NCI-H82 (cell line): Measurements from ENCODE around the gene POLR1H.

Experiments used
- DNase-seq: peaks from one replicate; lab custom pipeline; 2025; lab: John Stamatoyannopoulos, UW

Gene POLR1H

GRCh38 chr6:30062471-30063178, 1.6 kb downstream of the POLR1H start:
- no peak for DNase-seq

DNA sequence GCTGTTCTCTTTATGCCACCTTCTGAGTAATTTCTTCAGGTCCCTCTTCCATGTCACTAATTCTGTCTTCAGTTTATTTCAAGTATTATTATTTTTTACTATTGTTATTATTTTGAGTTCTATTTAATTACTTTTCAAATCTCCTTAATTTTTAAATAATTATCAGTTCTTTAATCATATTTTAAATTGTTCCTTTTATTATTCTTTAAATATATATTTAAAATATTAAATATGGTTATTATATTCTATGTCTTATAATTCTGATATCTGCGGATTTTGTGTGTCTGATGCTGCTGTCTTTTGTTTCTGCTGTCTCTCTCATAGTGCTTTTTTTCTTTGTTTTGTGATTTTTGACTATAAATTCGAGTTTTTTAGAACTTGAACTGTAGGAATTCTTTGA, 2.2 kb downstream of the POLR1H start:
- DNase-seq: no peak

- peak; percentile 40 for DNase-seq
Measured at GRCh38 chr6:30066082-30066481, 5.0 kb downstream of the POLR1H start.

DNA sequence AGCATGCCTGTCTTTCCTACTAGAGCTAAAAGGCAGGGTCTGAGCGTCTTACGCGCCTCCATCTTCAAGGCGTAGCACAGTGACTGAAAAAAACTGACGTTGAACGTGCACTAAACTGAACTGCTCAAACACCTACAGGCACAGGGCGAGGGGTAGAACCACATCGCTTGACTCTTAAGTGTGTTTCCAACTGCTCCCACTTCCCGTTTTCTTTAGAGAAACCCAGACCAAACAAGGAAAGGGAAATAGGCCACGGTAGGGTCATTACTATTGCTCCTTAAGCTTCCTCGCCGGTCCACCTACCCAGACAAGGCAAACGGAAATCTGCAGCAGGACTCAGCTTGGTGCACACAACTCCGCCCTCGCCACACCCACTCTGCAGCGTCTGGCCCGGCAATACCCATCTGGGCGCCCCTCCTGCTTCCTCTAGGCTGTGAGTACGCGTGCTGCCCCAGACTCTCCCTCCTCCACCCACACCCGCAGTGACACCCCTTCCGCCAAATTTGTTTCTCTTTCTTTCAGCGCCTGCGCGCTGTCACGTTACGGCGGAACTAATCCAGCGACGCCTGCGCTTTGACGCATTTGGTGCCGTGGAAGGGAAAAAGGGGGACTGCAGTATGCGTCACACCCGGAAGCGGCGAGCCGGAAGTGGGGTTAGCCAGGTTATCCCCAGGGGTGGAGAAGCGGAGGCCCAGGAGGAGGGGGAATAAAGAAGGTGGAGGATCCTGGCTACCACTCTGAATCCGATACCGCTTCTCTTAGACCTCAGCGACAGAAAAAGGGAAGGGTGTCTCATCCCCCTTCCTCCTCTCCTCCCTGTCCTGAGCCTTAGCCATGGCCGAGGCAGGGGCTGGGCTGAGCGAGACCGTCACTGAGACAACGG, 5.8 kb downstream of the POLR1H start, which contains the start of gene PPP1R11:
TSS of gene PPP1R11 (plus strand) at position 622 of the 883 bp plus-strand sequence. CDS start at position 835, 213 bp downstream.
- DNase-seq: peak; percentile 100

DNA sequence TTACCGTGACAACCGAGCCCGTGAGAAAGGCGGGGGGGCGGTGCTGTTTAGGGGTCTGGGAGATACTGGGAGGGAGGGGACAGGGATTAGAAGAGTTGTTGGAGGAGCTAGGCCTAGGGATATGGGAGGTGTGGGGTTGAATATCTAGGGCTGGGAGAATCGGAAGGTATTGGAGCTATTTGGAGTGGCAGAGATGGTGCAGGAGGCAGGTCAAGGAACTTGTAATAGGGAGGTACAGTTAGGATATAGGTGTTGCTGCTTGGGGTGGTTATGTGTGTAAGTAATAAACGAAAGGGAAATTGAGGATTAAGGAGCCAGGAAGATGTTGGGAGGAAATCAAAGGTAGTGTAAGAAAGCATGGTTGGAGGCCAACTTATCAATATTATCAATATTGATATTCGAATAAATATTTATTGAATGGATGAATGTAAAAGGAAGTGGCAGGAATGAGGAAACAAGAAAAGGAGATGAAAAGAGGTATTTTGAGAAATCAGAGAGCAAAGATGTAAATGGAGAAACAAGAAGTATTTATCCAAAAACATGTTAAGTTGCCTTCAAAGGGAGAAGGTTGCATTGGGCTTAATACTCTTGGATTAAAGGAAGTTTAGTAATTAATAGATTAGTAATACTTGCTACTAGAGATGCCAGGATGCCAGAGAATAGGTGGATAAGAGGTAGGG, 6.5 kb downstream of the POLR1H start:
- peak; percentile 98 for DNase-seq

GRCh38 chr6:30071081-30071818, 10.2 kb downstream of the POLR1H start:
- no peak for DNase-seq

- no peak for DNase-seq
Measured at GRCh38 chr6:30071858-30072257, 10.8 kb downstream of the POLR1H start.

GRCh38 chr6:30073489-30074235, 12.6 kb downstream of the POLR1H start:
- no peak for DNase-seq

- DNase-seq: no peak
Measured at GRCh38 chr6:30074331-30075093, 13.4 kb downstream of the POLR1H start.

DNA sequence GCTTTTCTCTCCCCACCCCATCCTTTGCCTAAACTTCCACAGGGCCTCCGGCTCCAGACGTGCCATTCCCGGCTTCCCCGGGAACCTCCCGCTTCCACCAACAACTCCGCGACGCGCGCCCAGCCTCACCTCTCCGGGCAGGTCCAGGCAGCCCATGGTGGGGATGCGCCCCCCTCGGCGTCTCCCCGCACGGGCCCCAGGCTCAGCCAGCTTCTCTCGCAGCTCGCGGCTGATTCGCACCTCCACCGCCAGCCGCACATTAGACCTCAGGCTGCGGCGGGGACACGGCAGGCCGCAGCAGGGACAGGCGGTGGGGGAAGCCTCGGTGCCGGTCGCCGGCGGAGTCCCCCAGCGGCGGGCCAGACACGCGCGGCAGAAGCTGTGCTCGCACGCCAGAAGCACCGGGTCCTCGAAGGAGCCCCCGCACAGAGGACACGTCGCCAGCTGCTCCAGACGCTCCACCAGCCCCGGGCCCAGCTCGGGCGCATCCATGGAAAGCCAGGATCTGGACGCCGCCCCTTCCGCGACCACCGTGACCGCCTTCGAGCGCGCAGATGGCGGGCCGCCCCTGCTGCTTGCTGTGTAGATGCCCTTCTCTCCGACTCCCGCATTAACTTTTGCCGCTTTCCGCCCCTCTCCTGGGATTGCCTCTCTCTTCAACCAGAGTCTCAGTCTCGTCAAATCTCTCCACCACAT, 14.2 kb downstream of the POLR1H start, which contains the start of gene RNF39:
TSS of gene RNF39 (minus strand) at position 676 of the 696 bp plus-strand sequence. CDS start at position 492, 184 bp downstream.
- peak; percentile 30 for DNase-seq

GRCh38 chr6:30075790-30076732, 15.0 kb downstream of the POLR1H start:
- no peak for DNase-seq

DNA sequence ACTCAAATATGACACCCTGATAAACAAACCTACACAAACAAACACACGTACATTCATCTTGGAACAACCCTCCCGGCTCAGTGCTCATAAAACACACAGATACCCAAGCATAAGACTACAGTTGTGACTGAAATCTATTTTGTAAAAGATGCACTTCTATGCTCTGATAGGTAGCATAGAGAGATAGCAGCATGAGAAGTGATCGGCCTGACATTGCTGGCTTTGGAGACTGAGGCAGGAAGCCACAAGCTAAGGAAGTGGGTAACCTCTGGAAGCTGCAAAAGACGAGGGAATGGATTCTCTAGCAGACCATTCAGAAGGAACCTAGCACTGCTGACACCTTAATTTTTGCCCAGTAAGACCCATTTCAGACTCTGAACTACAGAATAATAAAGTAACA, 16.2 kb downstream of the POLR1H start:
- DNase-seq: no peak

GRCh38 chr6:30087876-30088275, 26.8 kb downstream of the POLR1H start:
- no peak for DNase-seq

GRCh38 chr6:30091577-30092381, 30.7 kb downstream of the POLR1H start:
- no peak for DNase-seq

GRCh38 chr6:30092852-30093543, 31.9 kb downstream of the POLR1H start:
- DNase-seq: peak; percentile 23

DNA sequence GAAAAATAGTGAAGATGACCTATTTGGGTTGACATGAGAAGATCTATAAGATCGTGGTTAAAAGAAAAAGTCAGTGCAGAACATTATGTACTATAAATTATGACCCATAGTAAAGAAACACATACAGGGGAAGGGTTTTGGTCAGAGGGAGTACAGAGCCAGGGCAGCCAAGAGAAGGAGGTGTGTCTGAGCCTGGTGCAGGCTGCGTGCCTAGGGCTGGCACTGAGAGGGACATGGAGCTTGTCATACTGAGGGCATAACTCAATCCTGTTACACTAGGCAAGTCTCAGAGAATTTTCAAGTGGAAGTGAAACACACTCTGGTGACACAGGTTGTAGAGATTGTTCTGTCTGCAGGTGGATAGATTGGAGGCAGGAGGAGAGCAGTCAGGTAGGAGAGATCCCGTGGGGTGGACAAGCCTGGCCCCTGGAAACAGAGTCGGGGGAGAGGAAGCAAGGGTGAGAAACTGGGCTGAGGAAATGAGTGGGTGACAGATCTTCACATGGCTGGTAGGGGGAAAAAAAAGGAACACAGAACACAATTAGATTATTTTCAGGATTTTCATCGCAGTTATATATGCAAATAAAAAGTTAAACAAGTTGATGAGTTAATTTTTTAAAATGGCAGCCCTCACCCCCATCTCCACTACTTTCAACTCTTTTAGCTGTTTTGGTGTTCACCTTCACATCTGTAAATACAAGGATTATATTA, 33.0 kb downstream of the POLR1H start:
- no peak for DNase-seq
